Stimulated activated naive CD8-positive, alpha-beta T cell treated with anti-CD3 and anti-CD28 coated beads, Interleukin-15, amount 100 ng/mL, for 72 hours (primary cell): ENCODE data around the gene VAT1.
"Not testable (repeated sequence)": the region's sequence is repeated elsewhere in the genome, so short reads cannot be mapped to it uniquely, and the experiment has no call there.

Experiments
- ATAC-seq: fragments of 150-1000 bp; cut with Tn5 transposase; 2 replicates; pipeline ENCODE4 v1.10.0; 2021; ENCODE audit warnings: mild to moderate bottlenecking, moderate library complexity
- DNase-seq, 2 donors: peaks; one replicate each; pipeline ENCODE4 v3.0.0; 2021 to 2022
- H3K27ac Mint-ChIP-seq, 2 donors: one replicate each; pipeline ENCODE4 v1.8.0; 2022; ENCODE audit warnings: mild to moderate bottlenecking in 2 of 2, mixed read lengths in 2 of 2, moderate library complexity in 2 of 2
- H3K27me3 Mint-ChIP-seq: one replicate; pipeline ENCODE4 v1.8.0; 2022; ENCODE audit warnings: mixed read lengths
- H3K4me1 Mint-ChIP-seq: one replicate; pipeline ENCODE4 v1.8.0; 2022; ENCODE audit warnings: mild to moderate bottlenecking, mixed read lengths
- H3K4me3 Mint-ChIP-seq, 2 donors: one replicate each; pipeline ENCODE4 v1.8.0; 2022; ENCODE audit warnings: mild to moderate bottlenecking in 2 of 2, mixed read lengths in 2 of 2, moderate library complexity in 1 of 2
- H3K9me3 Mint-ChIP-seq, 2 donors: one replicate each; pipeline ENCODE4 v1.8.0; 2022; ENCODE audit warnings: mixed read lengths in 2 of 2

The VAT1 gene

GRCh38 chr17:43021741-43022512, at the start of gene VAT1:
TSS of gene VAT1 (minus strand) at chr17:43022385. CDS start at chr17:43022322, 63 bp downstream.
- Mint-ChIP-seq H3K27ac (peak within 1 kb of the TSS in 1 of 2 donors; percentile 93), H3K9me3 (no peaks in the 10 kb centered on the region), H3K4me3 (peak within 1 kb of the TSS; percentile 89 to 97), H3K4me1 (peaks cover 63% of the 10 kb centered on the region), H3K27me3 (peaks cover 13% of the 10 kb centered on the region)
- ATAC-seq (peak; percentile 57), DNase-seq (peak; percentile 45 to 57)

- H3K9me3 Mint-ChIP-seq, result no peaks in the 10 kb centered on the region
Observed at GRCh38 chr17:43070872-43071271, 48.7 kb upstream of the VAT1 start.

GRCh38 chr17:43070257-43070656, 48.1 kb upstream of the VAT1 start:
- ATAC-seq (no peak), DNase-seq (no peak)
- Mint-ChIP-seq H3K27ac (no peak overlapping the region), H3K27me3 (no peaks in the 10 kb centered on the region), H3K4me3 (no peak overlapping the region), H3K4me1 (no peaks in the 10 kb centered on the region), H3K9me3 (no peaks in the 10 kb centered on the region)

More at GRCh38 chr17:43070872-43071271, 48.7 kb upstream of the VAT1 start:
- Mint-ChIP-seq H3K27me3 (no peaks in the 10 kb centered on the region), H3K4me1 (no peaks in the 10 kb centered on the region), H3K4me3 (no peak overlapping the region), H3K27ac (no peak overlapping the region)
- no peak for DNase-seq
- ATAC-seq, result no peak

GRCh38 chr17:43069368-43069898, 47.2 kb upstream of the VAT1 start:
- Mint-ChIP-seq H3K27ac (no peak overlapping the region), H3K4me3 (no peak overlapping the region), H3K27me3 (no peaks in the 10 kb centered on the region), H3K9me3 (no peaks in the 10 kb centered on the region), H3K4me1 (no peaks in the 10 kb centered on the region)
- DNase-seq, result no peak
- ATAC-seq, result no peak

GRCh38 chr17:43068570-43069367, 46.6 kb upstream of the VAT1 start:
- H3K27me3 Mint-ChIP-seq, result no peaks in the 10 kb centered on the region
- no peak overlapping the region for H3K4me3 Mint-ChIP-seq
- no peaks in the 10 kb centered on the region for H3K4me1 Mint-ChIP-seq
- H3K9me3 Mint-ChIP-seq, result no peaks in the 10 kb centered on the region
- H3K27ac Mint-ChIP-seq, result no peak overlapping the region
- DNase-seq (no peak), ATAC-seq (no peak)

GRCh38 chr17:43062984-43063638, 40.9 kb upstream of the VAT1 start:
- no peak overlapping the region for H3K4me3 Mint-ChIP-seq

GRCh38 chr17:43056051-43056450, 33.9 kb upstream of the VAT1 start:
- H3K27me3 Mint-ChIP-seq, result no peaks in the 10 kb centered on the region
- DNase-seq (no peak), ATAC-seq (no peak)
- H3K4me1 Mint-ChIP-seq, result no peaks in the 10 kb centered on the region
- H3K9me3 Mint-ChIP-seq, result no peaks in the 10 kb centered on the region
- H3K4me3 Mint-ChIP-seq, result no peak overlapping the region
- H3K27ac Mint-ChIP-seq, result no peak overlapping the region

More at GRCh38 chr17:43062984-43063638, 40.9 kb upstream of the VAT1 start:
- H3K9me3 Mint-ChIP-seq, result no peaks in the 10 kb centered on the region
- no peaks in the 10 kb centered on the region for H3K27me3 Mint-ChIP-seq
- H3K4me1 Mint-ChIP-seq, result no peaks in the 10 kb centered on the region
- DNase-seq, result no peak
- no peak for ATAC-seq
- no peak overlapping the region for H3K27ac Mint-ChIP-seq

- not testable (repeated sequence) for H3K9me3 Mint-ChIP-seq, DNase-seq, H3K4me3 Mint-ChIP-seq, H3K27me3 Mint-ChIP-seq, H3K4me1 Mint-ChIP-seq, ATAC-seq
- peak overlapping the region in 1 of 2 donors; percentile 52 for H3K27ac Mint-ChIP-seq
Observed at GRCh38 chr17:43053008-43053407, 30.8 kb upstream of the VAT1 start.

GRCh38 chr17:43051969-43052368, 29.8 kb upstream of the VAT1 start:
- H3K27me3 Mint-ChIP-seq, result no peaks in the 10 kb centered on the region
- H3K4me3 Mint-ChIP-seq, result no peak overlapping the region
- H3K4me1 Mint-ChIP-seq, result no peaks in the 10 kb centered on the region
- no peaks in the 10 kb centered on the region for H3K9me3 Mint-ChIP-seq
- ATAC-seq (no peak), DNase-seq (no peak)
- H3K27ac Mint-ChIP-seq, result no peak overlapping the region

- Mint-ChIP-seq H3K4me3 (no peak overlapping the region), H3K4me1 (no peaks in the 10 kb centered on the region)
- no peak for DNase-seq
Observed at GRCh38 chr17:43044024-43044423, 21.8 kb upstream of the VAT1 start.

GRCh38 chr17:43043307-43043706, 21.1 kb upstream of the VAT1 start:
- no peaks in the 10 kb centered on the region for H3K4me1 Mint-ChIP-seq
- H3K27me3 Mint-ChIP-seq, result no peaks in the 10 kb centered on the region
- no peak overlapping the region for H3K4me3 Mint-ChIP-seq
- DNase-seq, result no peak
- peak overlapping the region in 1 of 2 donors; percentile 71 for H3K27ac Mint-ChIP-seq
- ATAC-seq, result no peak
- no peaks in the 10 kb centered on the region for H3K9me3 Mint-ChIP-seq

More at GRCh38 chr17:43044024-43044423, 21.8 kb upstream of the VAT1 start:
- no peak for ATAC-seq
- Mint-ChIP-seq H3K9me3 (no peaks in the 10 kb centered on the region), H3K27ac (no peak overlapping the region), H3K27me3 (no peaks in the 10 kb centered on the region)

- no peaks in the 10 kb centered on the region for H3K9me3 Mint-ChIP-seq
- no peak overlapping the region for H3K4me3 Mint-ChIP-seq
- no peak overlapping the region for H3K27ac Mint-ChIP-seq
- no peaks in the 10 kb centered on the region for H3K4me1 Mint-ChIP-seq
- ATAC-seq (no peak), DNase-seq (no peak)
- no peaks in the 10 kb centered on the region for H3K27me3 Mint-ChIP-seq
Observed at GRCh38 chr17:43042025-43042628, 19.9 kb upstream of the VAT1 start.

GRCh38 chr17:43040655-43041054, 18.5 kb upstream of the VAT1 start:
- H3K4me1 Mint-ChIP-seq, result no peaks in the 10 kb centered on the region
- peak overlapping the region in 1 of 2 donors; percentile 13 for H3K27ac Mint-ChIP-seq
- H3K4me3 Mint-ChIP-seq, result no peak overlapping the region
- H3K27me3 Mint-ChIP-seq, result no peaks in the 10 kb centered on the region
- DNase-seq (no peak), ATAC-seq (no peak)
- H3K9me3 Mint-ChIP-seq, result no peaks in the 10 kb centered on the region

- ATAC-seq (no peak), DNase-seq (no peak)
- H3K27ac Mint-ChIP-seq, result no peak overlapping the region
- no peaks in the 10 kb centered on the region for H3K27me3 Mint-ChIP-seq
- no peaks in the 10 kb centered on the region for H3K9me3 Mint-ChIP-seq
- no peak overlapping the region for H3K4me3 Mint-ChIP-seq
- H3K4me1 Mint-ChIP-seq, result no peaks in the 10 kb centered on the region
Observed at GRCh38 chr17:43039646-43040045, 17.5 kb upstream of the VAT1 start.

GRCh38 chr17:43034894-43035293, 12.7 kb upstream of the VAT1 start:
- Mint-ChIP-seq H3K4me1 (no peaks in the 10 kb centered on the region), H3K27me3 (no peaks in the 10 kb centered on the region), H3K4me3 (no peak overlapping the region), H3K9me3 (no peaks in the 10 kb centered on the region), H3K27ac (peak overlapping the region in 1 of 2 donors; percentile 28)
- DNase-seq, result no peak
- ATAC-seq, result no peak
